B cell (primary cell): ENCODE data around the gene PGBD5. TPM values are rescaled to one million over a fixed set of nuclear protein-coding genes. Genes with fewer than 3 reads are reported as not detected.

ENCODE experiments used
- ATAC-seq: fragments of 200-7000 bp; cut with Tn5 transposase; one replicate; pipeline ENCODE4 v1.10.0; 2021; ENCODE audit warnings: low read depth, mild to moderate bottlenecking, moderate number of reproducible peaks, moderate library complexity
- CTCF ChIA-PET: fragments of 350-600 bp; sonication (Branson Sonifier 250); formaldehyde crosslinking; loops from one replicate; lab custom pipeline; 2021; ENCODE audit warnings: antibody characterized with exemption, inconsistent platforms; lab: Charles Lee
- POLR2A ChIA-PET: fragments of 350-600 bp; sonication (Branson Sonifier 250); formaldehyde crosslinking; loops from one replicate; lab custom pipeline; 2021; ENCODE audit warnings: antibody characterized with exemption; lab: Charles Lee
- DNase-seq: peaks from one replicate; pipeline ENCODE4 v3.0.0; 2013
- H2AFZ ChIP-seq: 2 replicates; pipeline ENCODE4 v1.6.1; 2012; ENCODE audit warnings: mild to moderate bottlenecking, low read depth, low read length; ENCODE audit not compliant: insufficient read depth, poor library complexity, severe bottlenecking
- H3K27ac ChIP-seq, 2 donors: 1 replicate in 1 of 2; 2 replicates in 1 of 2; pipeline ENCODE4 v1.5.1; 2012 to 2013; ENCODE audit warnings: low read length in 2 of 2, mild to moderate bottlenecking in 2 of 2, moderate library complexity in 1 of 2
- H3K27me3 ChIP-seq, 4 experiments: fragments of 200-600 bp in 1 of 4; sonication (generic) in 1 of 4; replicated peaks in 1 of 4; 1 replicate in 2 of 4; 2 replicates in 2 of 4; pipeline versions ENCODE4 v1.6.1 to v1.7.0; 2013 to 2016; ENCODE audit warnings: low read length in 3 of 4, mild to moderate bottlenecking in 2 of 4, mixed read lengths in 1 of 4, moderate library complexity in 1 of 4; ENCODE audit not compliant: insufficient read depth in 4 of 4, control insufficient read depth in 3 of 4; ENCODE audit errors: control extremely low read depth in 1 of 4
- H3K36me3 ChIP-seq, 2 experiments: replicated peaks in 1 of 2; 1 replicate in 1 of 2; 2 replicates in 1 of 2; pipeline versions ENCODE4 v1.6.1 to v1.7.1; 2013; ENCODE audit warnings: low read length in 1 of 2; ENCODE audit not compliant: insufficient read depth in 2 of 2, control insufficient read depth in 1 of 2; ENCODE audit errors: control extremely low read depth in 1 of 2, extremely low read depth in 1 of 2
- H3K4me1 ChIP-seq, 2 donors: fragments of 200-600 bp in 1 of 2; sonication (generic) in 1 of 2; 1 replicate in 1 of 2; 2 replicates in 1 of 2; pipeline versions ENCODE4 v1.5.1 to v1.6.1; 2013 to 2017; ENCODE audit warnings: low read length in 2 of 2; ENCODE audit not compliant: control insufficient read depth in 2 of 2, insufficient read depth in 2 of 2
- H3K4me2 ChIP-seq: replicated peaks from 2 replicates; pipeline ENCODE3; 2012; ENCODE audit warnings: mild to moderate bottlenecking, low read depth, low read length; ENCODE audit not compliant: poor library complexity, severe bottlenecking
- H3K4me3 ChIP-seq, 5 experiments: fragments of 200-600 bp in 1 of 5; sonication (generic) in 1 of 5; 1 replicate in 3 of 5; 2 replicates in 2 of 5; pipeline versions ENCODE4 v1.5.1 to v1.7.0; 2011 to 2016; ENCODE audit warnings: low read length in 4 of 5, mild to moderate bottlenecking in 4 of 5, low read depth in 2 of 5, control low read depth in 1 of 5, moderate library complexity in 1 of 5; ENCODE audit not compliant: insufficient read depth in 1 of 5; ENCODE audit errors: control extremely low read depth in 1 of 5, extremely low read depth in 1 of 5
- H3K79me2 ChIP-seq: fragments of 200-600 bp; sonication (generic); one replicate; pipeline ENCODE4 v1.6.0; 2016; ENCODE audit warnings: low read length; ENCODE audit not compliant: control insufficient read depth, insufficient read depth
- H3K9ac ChIP-seq: fragments of 200-600 bp; sonication (generic); 2 replicates; pipeline ENCODE4 v1.6.1; 2017; ENCODE audit warnings: mild to moderate bottlenecking, low read length, moderate library complexity
- H3K9me3 ChIP-seq, 3 donors: one replicate each; pipeline versions ENCODE4 v1.6.1 to v1.7.1; 2013; ENCODE audit warnings: low read length in 2 of 3; ENCODE audit not compliant: control insufficient read depth in 2 of 3, insufficient read depth in 1 of 3; ENCODE audit errors: control extremely low read depth in 1 of 3
- H4K20me1 ChIP-seq: 2 replicates; pipeline ENCODE4 v1.6.0; 2012; ENCODE audit warnings: mild to moderate bottlenecking, low read length; ENCODE audit not compliant: insufficient read depth, control insufficient read depth, poor library complexity, severe bottlenecking
- H3K27ac Mint-ChIP-seq: one replicate; pipeline ENCODE4 v1.8.0; 2021; ENCODE audit warnings: mixed read lengths
- H3K27me3 Mint-ChIP-seq: one replicate; pipeline ENCODE4 v1.8.0; 2021; ENCODE audit warnings: mixed read lengths
- H3K4me1 Mint-ChIP-seq: one replicate; pipeline ENCODE4 v1.8.0; 2021; ENCODE audit warnings: mixed read lengths
- H3K4me3 Mint-ChIP-seq: one replicate; pipeline ENCODE4 v1.8.0; 2021; ENCODE audit warnings: mixed read lengths
- H3K9me3 Mint-ChIP-seq: one replicate; pipeline ENCODE4 v1.8.0; 2022; ENCODE audit warnings: mixed read lengths; ENCODE audit not compliant: insufficient read depth
- CTCF ChIP-seq: fragments of 200-600 bp; IDR thresholded peaks from one replicate; pipeline ENCODE4 v1.8.0; 2022; ENCODE audit warnings: antibody characterized with exemption, mild to moderate bottlenecking
- EZH2 ChIP-seq: IDR thresholded peaks from 2 replicates; pipeline ENCODE4 v1.6.1; 2012; ENCODE audit warnings: borderline replicate concordance, low read depth, mild to moderate bottlenecking, moderate library complexity, low read length; ENCODE audit not compliant: insufficient read depth, poor library complexity, severe bottlenecking
- WGBS: methylation state at CpG from one replicate; pipeline ENCODE4 v1.1.5; 2013; ENCODE audit warnings: missing lambda C conversion rate; ENCODE audit not compliant: insufficient coverage; 5-methylcytosine and 5-hydroxymethylcytosine counted together
- intact Hi-C: fragments of 100-400 bp; cut with micrococcal nuclease; formaldehyde crosslinking; loops from one replicate; pipeline ENCODE4 v1.10.0; 2022
- polyA plus RNA-seq: library from polyadenylated mRNA; depleted of rRNA; stranded (reverse); fragments of >200 nt; gene quantifications from 2 replicates; pipeline ENCODE4 v1.2.3, GENCODE V29; 2012
- total RNA-seq, 2 donors: library from RNA; stranded (reverse); fragments of 120-200 nt in 1 of 2; gene quantifications; 1 replicate in 1 of 2; 2 replicates in 1 of 2; pipeline versions ENCODE4 v1.2.3 to v1.2.4, GENCODE V29; 2013 to 2022

The PGBD5 gene
- total and polyA plus RNA-seq, 2 donors (not counting 1 experiment from before 2014, with no cell fraction given) = 0.07 TPM; not detected in 1

GRCh38 chr1:230316864-230317745, 109.0 kb downstream of the PGBD5 start:
- no peaks in the 10 kb centered on the region for H3K9me3 Mint-ChIP-seq
- intact Hi-C loops = loop anchor here (10.0 kb wide), 1 partner anchor 1652 kb away; no protein-coding TSS in a partner anchor
- no peak overlapping the region for H2AFZ ChIP-seq
- H3K79me2 ChIP-seq = no peaks in the 10 kb centered on the region
- ChIA-PET CTCF (interaction anchor here (0.6 to 1.7 kb wide), 2 partner anchors 656 to 815 kb away, joined by 3 to 5 read pairs; no protein-coding TSS in a partner anchor), POLR2A (no interaction called here)
- H3K4me2 ChIP-seq = no peak overlapping the region
- H4K20me1 ChIP-seq = no peaks in the 10 kb centered on the region
- H3K4me1 Mint-ChIP-seq = no peaks in the 10 kb centered on the region
- DNase-seq = no peak
- no peaks in the 10 kb centered on the region for H3K27me3 ChIP-seq
- H3K4me3 Mint-ChIP-seq = no peak overlapping the region
- H3K27ac ChIP-seq = no peak overlapping the region
- no peak overlapping the region for H3K27ac Mint-ChIP-seq
- no peaks in the 10 kb centered on the region for H3K4me1 ChIP-seq
- H3K9ac ChIP-seq = no peak overlapping the region
- peaks cover 11% of the 10 kb centered on the region for H3K27me3 Mint-ChIP-seq
- TF ChIP-seq EZH2 (no peak), CTCF (no peak)
- ATAC-seq = no peak
- no peaks in the 10 kb centered on the region for H3K36me3 ChIP-seq
- 92% methylated on average over 20 of the region's 23 CpGs for WGBS
- no peaks in the 10 kb centered on the region for H3K9me3 ChIP-seq
- no peak overlapping the region for H3K4me3 ChIP-seq

GRCh38 chr1:230315099-230315498, 111.0 kb downstream of the PGBD5 start:
- no peaks in the 10 kb centered on the region for H3K27me3 ChIP-seq
- no peak for ATAC-seq
- no peak overlapping the region for H3K4me3 ChIP-seq
- TF ChIP-seq CTCF (no peak), EZH2 (no peak)
- H3K36me3 ChIP-seq = no peaks in the 10 kb centered on the region
- Mint-ChIP-seq H3K9me3 (no peaks in the 10 kb centered on the region), H3K4me1 (peaks cover 3% of the 10 kb centered on the region), H3K27me3 (peaks cover 11% of the 10 kb centered on the region), H3K27ac (no peak overlapping the region), H3K4me3 (no peak overlapping the region)
- H3K9me3 ChIP-seq = no peaks in the 10 kb centered on the region
- ChIA-PET POLR2A (no interaction called here), CTCF (interaction anchor here (1.0 to 13.9 kb wide), 4 partner anchors 10 to 656 kb away, joined by 3 to 265 read pairs (median 5); no protein-coding TSS in a partner anchor)
- no peaks in the 10 kb centered on the region for H3K79me2 ChIP-seq
- no peak overlapping the region for H3K9ac ChIP-seq
- no peaks in the 10 kb centered on the region for H4K20me1 ChIP-seq
- intact Hi-C loops = loop anchor here (10.0 kb wide), 1 partner anchor 1650 kb away; no protein-coding TSS in a partner anchor
- H2AFZ ChIP-seq = no peak overlapping the region
- no peak overlapping the region for H3K27ac ChIP-seq
- WGBS = 95% methylated on average over 6 of the region's 6 CpGs
- no peak overlapping the region for H3K4me2 ChIP-seq
- no peak for DNase-seq
- H3K4me1 ChIP-seq = peaks cover 0 to 6% of the 10 kb centered on the region in 2 donors
